Ishikawa (cell line): Measurements from ENCODE around the gene DCBLD2.

Source experiments
- CEBPB ChIP-seq: IDR thresholded peaks from 2 replicates; pipeline ENCODE4 v1.6.1; 2012
- CREB1 ChIP-seq: IDR thresholded peaks from 2 replicates; pipeline ENCODE4 v1.6.1; 2012; ENCODE audit warnings: low read depth
- EGR1 ChIP-seq: IDR thresholded peaks from 2 replicates; pipeline ENCODE4 v1.6.1; 2012
- EP300 ChIP-seq: IDR thresholded peaks from 2 replicates; pipeline ENCODE4 v1.6.1; 2012; ENCODE audit warnings: borderline replicate concordance
- FOXM1 ChIP-seq: IDR thresholded peaks from 2 replicates; pipeline ENCODE4 v1.6.1; 2012; ENCODE audit warnings: low read depth, borderline replicate concordance
- NFIC ChIP-seq: IDR thresholded peaks from 2 replicates; pipeline ENCODE4 v1.6.1; 2012
- RAD21 ChIP-seq: IDR thresholded peaks from 2 replicates; pipeline ENCODE4 v1.6.1; 2012; ENCODE audit warnings: low read depth
- TAF1 ChIP-seq: IDR thresholded peaks from 2 replicates; pipeline ENCODE4 v1.6.1; 2012; ENCODE audit warnings: low read depth, mild to moderate bottlenecking
- TCF12 ChIP-seq: IDR thresholded peaks from 2 replicates; pipeline ENCODE4 v1.6.1; 2012; ENCODE audit warnings: low read depth
- TEAD4 ChIP-seq: IDR thresholded peaks from 2 replicates; pipeline ENCODE4 v1.6.1; 2012
- USF1 ChIP-seq: IDR thresholded peaks from 2 replicates; pipeline ENCODE4 v1.6.1; 2012
- YY1 ChIP-seq: IDR thresholded peaks from 2 replicates; pipeline ENCODE4 v1.6.1; 2012; ENCODE audit warnings: low read depth
- ZBTB7A ChIP-seq: IDR thresholded peaks from 2 replicates; pipeline ENCODE4 v1.6.1; 2012; ENCODE audit warnings: low read depth
- TF ChIP-seq, protein P1 (sequence below): IDR thresholded peaks from 2 replicates; pipeline ENCODE4 v1.6.1; 2012
- TF ChIP-seq, protein P2 (sequence below): IDR thresholded peaks from 2 replicates; pipeline ENCODE4 v1.6.1; 2012; ENCODE audit warnings: low read depth, mild to moderate bottlenecking

DCBLD2 gene

GRCh38 chr3:98776140-98776493, 125.4 kb downstream of the DCBLD2 start:
- TF ChIP-seq CEBPB = no peak
- no peak for TF ChIP-seq RAD21
- TF ChIP-seq, protein P1, sequence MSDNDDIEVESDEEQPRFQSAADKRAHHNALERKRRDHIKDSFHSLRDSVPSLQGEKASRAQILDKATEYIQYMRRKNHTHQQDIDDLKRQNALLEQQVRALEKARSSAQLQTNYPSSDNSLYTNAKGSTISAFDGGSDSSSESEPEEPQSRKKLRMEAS = no peak
- no peak for TF ChIP-seq NFIC
- no peak for TF ChIP-seq EGR1
- TF ChIP-seq FOXM1 = no peak
- no peak for TF ChIP-seq TAF1
- no peak for TF ChIP-seq EP300

DNA sequence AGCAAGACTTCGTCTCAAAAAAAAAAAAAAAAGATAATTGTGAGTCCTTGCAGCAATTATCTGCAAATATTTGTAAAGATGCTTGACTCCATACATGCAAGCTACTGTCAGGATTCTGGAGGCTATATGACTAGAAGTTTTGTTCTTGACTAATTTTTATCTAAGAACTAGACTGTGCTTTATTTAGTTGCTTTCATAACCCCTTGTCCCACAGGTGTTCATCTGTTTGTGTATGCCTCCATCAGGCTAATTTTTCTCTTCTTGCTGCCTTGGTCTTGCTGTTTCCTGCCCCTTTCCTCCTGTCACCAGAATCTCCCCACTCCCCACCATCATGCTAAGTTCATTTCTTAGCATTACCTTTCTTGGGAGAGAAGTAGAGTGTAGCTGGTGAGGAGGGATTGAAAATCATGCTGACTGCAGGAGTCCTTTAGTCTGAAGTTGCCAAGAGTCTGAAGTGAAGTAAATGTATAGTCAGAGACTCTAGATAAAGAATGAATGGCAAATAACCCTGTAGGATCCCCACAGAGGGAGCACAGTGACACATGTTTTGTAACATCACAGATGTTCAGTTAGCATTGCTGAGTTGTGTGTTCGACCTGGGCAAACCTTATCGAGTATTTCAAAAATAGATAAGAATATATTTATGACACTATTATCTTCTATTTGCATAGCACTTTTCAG, 125.9 kb downstream of the DCBLD2 start:
- no peak for TF ChIP-seq FOXM1
- TF ChIP-seq CEBPB = no peak
- no peak for TF ChIP-seq NFIC
- TF ChIP-seq RAD21 = no peak
- TF ChIP-seq CREB1 = no peak
- TF ChIP-seq, protein P1 = no peak
- TF ChIP-seq TCF12 = no peak
- no peak for TF ChIP-seq YY1
- no peak for TF ChIP-seq TAF1
- no peak for TF ChIP-seq ZBTB7A
- no peak for TF ChIP-seq EP300

GRCh38 chr3:98772022-98772421, 129.5 kb downstream of the DCBLD2 start:
- no peak for TF ChIP-seq ZBTB7A
- no peak for TF ChIP-seq TCF12
- no peak for TF ChIP-seq FOXM1
- TF ChIP-seq, protein P1 = no peak
- no peak for TF ChIP-seq USF1
- TF ChIP-seq, protein P2, sequence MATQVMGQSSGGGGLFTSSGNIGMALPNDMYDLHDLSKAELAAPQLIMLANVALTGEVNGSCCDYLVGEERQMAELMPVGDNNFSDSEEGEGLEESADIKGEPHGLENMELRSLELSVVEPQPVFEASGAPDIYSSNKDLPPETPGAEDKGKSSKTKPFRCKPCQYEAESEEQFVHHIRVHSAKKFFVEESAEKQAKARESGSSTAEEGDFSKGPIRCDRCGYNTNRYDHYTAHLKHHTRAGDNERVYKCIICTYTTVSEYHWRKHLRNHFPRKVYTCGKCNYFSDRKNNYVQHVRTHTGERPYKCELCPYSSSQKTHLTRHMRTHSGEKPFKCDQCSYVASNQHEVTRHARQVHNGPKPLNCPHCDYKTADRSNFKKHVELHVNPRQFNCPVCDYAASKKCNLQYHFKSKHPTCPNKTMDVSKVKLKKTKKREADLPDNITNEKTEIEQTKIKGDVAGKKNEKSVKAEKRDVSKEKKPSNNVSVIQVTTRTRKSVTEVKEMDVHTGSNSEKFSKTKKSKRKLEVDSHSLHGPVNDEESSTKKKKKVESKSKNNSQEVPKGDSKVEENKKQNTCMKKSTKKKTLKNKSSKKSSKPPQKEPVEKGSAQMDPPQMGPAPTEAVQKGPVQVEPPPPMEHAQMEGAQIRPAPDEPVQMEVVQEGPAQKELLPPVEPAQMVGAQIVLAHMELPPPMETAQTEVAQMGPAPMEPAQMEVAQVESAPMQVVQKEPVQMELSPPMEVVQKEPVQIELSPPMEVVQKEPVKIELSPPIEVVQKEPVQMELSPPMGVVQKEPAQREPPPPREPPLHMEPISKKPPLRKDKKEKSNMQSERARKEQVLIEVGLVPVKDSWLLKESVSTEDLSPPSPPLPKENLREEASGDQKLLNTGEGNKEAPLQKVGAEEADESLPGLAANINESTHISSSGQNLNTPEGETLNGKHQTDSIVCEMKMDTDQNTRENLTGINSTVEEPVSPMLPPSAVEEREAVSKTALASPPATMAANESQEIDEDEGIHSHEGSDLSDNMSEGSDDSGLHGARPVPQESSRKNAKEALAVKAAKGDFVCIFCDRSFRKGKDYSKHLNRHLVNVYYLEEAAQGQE = no peak
- no peak for TF ChIP-seq TEAD4
- TF ChIP-seq CREB1 = no peak

- TF ChIP-seq, protein P1 = no peak
- TF ChIP-seq CREB1 (no peak), ZBTB7A (no peak), CEBPB (no peak), USF1 (no peak), YY1 (no peak), TCF12 (no peak)
Measured at GRCh38 chr3:98770261-98771039, 131.0 kb downstream of the DCBLD2 start.

DNA sequence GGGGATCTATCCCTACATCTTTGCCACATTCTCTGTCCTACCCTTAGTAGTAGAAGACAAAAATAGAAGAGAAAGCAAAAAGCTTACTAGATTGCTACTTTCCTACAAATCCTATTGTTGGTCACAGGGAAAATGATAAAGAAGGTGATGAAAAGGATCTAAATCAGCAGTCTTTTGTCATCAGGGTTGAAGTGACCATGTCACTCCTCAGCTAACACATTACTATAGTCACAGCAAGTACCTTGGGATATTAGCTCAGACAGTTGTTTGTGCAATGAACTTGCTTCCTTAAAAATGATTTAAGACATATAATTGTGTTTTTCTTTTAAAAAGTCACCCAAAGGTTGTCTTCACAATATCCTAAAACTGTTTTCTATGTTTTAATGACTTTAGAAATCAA, 132.0 kb downstream of the DCBLD2 start:
- TF ChIP-seq RAD21 = no peak
- no peak for TF ChIP-seq CEBPB
- TF ChIP-seq NFIC = no peak
- no peak for TF ChIP-seq USF1

DNA sequence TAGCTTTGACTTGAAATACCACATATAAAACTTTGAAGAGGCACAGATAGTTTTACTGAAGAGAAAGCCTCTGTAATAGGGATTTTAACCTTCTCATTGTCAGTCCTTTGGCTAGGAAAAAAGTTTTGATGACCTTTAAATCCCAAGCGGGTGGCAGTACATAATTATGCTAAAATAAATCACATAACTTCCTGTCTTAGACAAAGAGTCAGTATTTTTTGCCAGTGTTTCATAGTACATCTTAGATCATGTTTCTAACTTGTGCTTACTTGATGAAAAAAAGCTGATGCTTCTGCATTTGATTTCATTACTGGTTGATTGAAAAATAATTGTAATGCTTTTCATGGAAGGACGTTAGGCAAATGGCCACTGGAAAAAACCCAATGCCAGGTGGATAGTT, 132.5 kb downstream of the DCBLD2 start:
- no peak for TF ChIP-seq TCF12
- no peak for TF ChIP-seq ZBTB7A
- TF ChIP-seq TEAD4 = no peak
- no peak for TF ChIP-seq TAF1
- TF ChIP-seq, protein P1 = no peak
- TF ChIP-seq USF1 = no peak
- TF ChIP-seq EP300 = no peak
- TF ChIP-seq EGR1 = no peak
- TF ChIP-seq, protein P2 = no peak
- TF ChIP-seq RAD21 = no peak
- no peak for TF ChIP-seq CEBPB
